Stimulated activated CD8-positive, alpha-beta memory T cell treated with anti-CD3 and anti-CD28 coated beads, Interleukin-12 subunit alpha, Interleukin-12 subunit beta, amount 100 ng/mL, for 1 hour (primary cell): ENCODE measurements around the gene NPEPL1.
"Not testable (repeated sequence)": the region's sequence is repeated elsewhere in the genome, so short reads cannot be mapped to it uniquely, and the experiment has no call there.

Source experiments
- DNase-seq: peaks from one replicate; pipeline ENCODE4 v3.0.0-alpha.2; 2020; ENCODE audit warnings: low read depth

The NPEPL1 gene

GRCh38 chr20:58692579-58693225 lies at the start of gene NPEPL1:
Gene NPEPL1, plus strand, starts transcription at chr20:58692800. Its CDS starts 101 bp downstream, at chr20:58692901.
- peak; percentile 28 for DNase-seq

DNA sequence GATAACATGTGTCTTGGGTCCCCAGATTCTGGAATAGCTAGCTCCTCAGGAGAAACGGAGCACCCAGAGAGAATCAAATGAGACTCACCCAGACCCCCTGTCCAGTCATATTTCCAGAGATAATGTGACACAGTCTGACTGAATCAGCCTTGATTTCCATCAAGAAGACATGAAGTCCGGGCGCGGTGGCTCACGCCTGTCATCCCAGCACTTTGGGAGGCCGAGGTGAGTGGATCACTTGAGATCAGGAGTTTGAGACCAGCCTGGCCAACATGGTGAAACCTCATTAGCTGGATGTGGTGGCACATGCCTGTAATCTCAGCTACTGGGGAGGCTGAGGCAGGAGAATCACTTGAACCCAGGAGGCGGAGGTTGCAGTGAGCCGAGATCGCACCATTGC lies 49.7 kb upstream of the NPEPL1 start:
- not testable (repeated sequence) for DNase-seq

DNA sequence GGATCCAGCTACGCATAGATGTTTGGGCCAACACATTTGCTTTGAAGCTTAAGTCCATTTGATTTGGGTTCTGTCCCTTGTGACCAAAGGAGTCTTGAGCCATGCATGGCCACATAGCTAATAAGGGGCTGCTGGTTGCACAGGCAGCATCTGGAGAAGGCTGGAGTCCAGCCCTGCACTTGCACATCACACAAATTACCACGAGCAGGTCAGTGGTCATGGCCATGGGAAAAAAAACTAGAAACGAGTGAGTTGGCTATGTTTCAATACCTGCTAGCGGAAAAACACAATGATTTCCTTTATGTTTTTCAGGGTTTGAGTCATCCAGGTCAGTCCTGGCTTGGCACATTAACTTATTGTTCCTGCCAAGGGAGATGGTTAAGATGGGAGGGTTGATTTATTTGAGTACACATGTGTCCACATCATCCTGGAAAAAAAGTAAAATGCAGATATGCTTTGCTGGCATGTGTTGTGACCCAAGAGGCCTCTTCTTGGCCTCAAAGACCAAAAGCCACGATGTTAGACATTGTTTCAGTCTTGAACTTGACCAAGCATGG lies 47.1 kb upstream of the NPEPL1 start:
- no peak for DNase-seq

DNA sequence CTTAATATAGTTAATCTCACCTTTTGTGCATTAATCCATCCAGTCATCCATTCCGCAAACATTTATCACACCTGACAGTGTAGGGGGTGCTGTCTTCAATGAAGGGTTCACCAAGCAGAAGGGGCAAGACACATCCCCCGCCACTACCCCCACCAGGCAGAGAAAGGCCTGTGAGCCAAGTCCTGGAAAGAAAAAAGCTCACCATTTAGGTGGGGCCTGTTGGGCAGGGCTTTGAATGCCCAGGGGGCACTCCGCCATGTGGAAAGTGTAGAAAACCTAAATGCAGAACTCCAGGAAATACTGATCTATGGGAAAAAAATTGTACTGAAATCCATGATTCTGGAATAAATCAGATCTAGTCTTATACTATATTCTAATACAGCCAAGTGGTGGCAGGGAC lies 46.3 kb upstream of the NPEPL1 start:
- no peak for DNase-seq

GRCh38 chr20:58646703-58647102 lies 45.9 kb upstream of the NPEPL1 start:
- DNase-seq, result no peak

- no peak for DNase-seq
These were observed 45.3 kb upstream of the NPEPL1 start for GRCh38 chr20:58647162-58647795.

DNA sequence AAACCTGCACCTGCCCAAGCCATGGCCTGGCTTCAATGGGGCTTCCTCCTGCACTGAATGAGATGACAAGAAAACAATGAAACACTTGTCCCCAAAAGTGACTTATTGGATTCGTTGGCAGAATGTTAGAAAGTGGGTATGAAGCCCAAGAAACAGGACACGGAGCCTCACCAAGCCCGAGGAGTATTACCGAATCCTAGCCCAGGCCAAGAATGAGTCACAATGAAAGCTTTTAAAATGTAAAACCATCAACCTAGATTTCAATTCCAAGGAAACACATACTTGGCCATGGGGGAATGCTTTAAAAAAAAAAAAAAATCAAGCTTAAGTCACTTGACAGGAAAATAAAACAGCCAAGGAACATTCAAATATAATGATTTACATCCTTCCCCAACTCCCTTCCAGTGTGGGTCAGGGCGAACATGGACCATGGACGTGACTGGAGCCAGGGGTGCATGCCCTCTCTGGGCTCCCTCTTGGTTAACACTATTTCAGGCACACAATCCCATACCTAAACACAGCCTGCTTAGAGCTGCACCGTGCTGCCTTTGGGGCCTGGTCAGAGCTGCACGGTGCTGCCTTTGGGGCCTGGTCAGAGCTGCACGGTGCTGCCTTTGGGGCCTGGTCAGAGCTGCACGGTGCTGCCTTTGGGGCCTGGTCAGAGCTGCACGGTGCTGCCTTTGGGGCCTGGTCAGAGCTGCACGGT lies 44.7 kb upstream of the NPEPL1 start:
- no peak for DNase-seq

DNA sequence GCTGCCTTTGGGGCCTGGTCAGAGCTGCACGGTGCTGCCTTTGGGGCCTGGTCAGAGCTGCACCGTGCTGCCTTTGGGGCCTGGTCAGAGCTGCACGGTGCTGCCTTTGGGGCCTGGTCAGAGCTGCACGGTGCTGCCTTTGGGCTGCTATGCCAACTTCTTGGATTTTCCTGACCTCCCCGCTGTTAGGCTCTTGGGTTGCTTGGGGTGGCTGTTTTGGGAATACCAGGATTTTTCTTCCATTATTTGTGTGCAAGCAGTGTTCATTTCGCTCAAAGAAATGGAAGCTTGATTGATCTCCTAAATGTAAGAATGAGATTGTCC lies 44.1 kb upstream of the NPEPL1 start:
- DNase-seq, result not testable (repeated sequence)

GRCh38 chr20:58649288-58650180 lies 43.1 kb upstream of the NPEPL1 start:
- DNase-seq, result no peak

GRCh38 chr20:58650181-58650775 lies 42.3 kb upstream of the NPEPL1 start:
- no peak for DNase-seq

DNA sequence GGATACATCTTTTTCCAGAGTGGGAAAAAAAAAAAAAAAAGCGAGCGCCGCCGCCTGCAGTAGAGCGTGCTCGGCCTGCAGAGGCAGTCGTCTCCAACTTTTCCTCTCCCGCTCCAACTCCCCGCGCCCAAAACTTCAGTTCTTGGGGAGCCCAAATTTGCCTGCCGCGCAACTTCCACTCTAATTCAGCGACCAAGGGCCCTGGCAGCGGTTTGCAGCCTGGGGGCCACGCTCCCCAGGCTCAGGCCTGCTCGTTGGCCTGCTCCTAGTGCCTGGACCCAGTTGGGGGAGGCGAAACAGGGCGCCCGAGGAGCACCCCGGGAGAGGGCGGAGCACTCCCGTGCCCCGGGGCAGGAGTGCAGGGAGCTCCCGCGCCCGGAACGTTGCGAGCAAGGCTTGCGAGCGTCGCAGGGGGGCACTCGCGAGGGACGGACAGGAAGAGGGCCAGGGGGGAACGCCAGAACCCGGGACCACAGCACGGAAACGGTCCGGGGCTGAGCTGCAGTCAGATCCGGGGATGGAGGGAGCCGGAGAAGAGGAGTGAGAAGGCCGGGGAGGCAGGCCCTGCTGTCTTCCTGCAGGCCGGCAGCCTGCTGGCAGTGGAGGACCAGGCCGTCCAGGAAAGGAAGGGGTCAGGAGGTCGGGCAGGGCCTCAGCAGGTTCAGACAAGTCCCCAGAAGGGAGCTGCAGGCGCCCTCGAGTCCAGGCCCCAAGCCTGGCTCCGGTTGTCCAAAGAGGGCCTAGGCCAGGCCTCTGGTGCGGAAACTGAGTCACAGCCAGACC lies 41.6 kb upstream of the NPEPL1 start, which contains the start of gene STX16:
TSS of gene STX16 (plus strand) at position 508 of the 783 bp plus-strand sequence. CDS start 724 bp downstream, outside the sequence.
- peak; percentile 70 for DNase-seq

GRCh38 chr20:58651559-58651945 lies 41.0 kb upstream of the NPEPL1 start:
- DNase-seq, result no peak

- peak; percentile 41 for DNase-seq
These were observed 40.5 kb upstream of the NPEPL1 start for GRCh38 chr20:58651946-58652605.

- no peak for DNase-seq
These were observed 39.9 kb upstream of the NPEPL1 start for GRCh38 chr20:58652606-58653294.

DNA sequence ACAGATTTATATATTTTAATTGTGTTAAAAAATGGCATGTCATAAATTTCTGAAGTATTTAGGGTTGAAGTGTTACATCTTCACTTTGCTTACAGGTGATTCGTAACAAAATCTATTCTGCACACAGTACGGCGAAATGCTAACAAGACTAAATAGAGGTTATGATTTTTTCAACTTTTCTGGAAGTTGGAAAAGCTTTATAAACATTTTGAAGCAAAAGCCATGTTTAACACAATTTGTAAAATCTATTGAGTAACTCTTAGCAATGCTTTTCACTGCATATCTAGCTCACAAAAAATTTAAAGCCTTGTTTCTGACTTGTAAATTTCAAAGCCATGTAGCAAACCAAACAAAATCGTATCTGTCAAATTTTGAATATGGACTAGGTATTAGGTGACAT lies 38.3 kb upstream of the NPEPL1 start:
- no peak for DNase-seq

GRCh38 chr20:58655328-58656107 lies 37.1 kb upstream of the NPEPL1 start:
- DNase-seq, result no peak

GRCh38 chr20:58656831-58657230 lies 35.8 kb upstream of the NPEPL1 start:
- no peak for DNase-seq

GRCh38 chr20:58657262-58657661 lies 35.3 kb upstream of the NPEPL1 start:
- no peak for DNase-seq

DNA sequence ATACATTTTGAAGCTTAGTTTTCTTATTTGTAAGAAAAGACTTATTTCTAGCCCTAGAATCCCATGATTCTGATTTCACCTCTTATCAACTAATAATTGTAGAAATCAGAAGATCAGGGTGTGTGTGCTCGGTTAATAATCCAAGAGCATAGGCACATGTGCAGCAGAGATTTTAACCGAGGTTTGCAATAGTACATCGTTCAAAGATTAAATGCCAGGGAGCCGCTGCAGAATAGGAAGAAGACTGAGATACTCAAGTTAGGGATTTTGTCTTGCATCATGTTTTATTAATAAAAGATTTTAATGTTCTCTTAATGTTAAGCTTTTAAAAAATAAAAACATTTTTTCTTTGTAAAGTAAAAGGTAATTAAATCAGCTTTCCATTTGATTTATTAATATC lies 34.6 kb upstream of the NPEPL1 start:
- no peak for DNase-seq
